ENCODE measurements around the gene PPP4R3C.
"Not testable (repeated sequence)": the region's sequence is repeated elsewhere in the genome, so short reads cannot be mapped to it uniquely, and the experiment has no call there.

Gene PPP4R3C

DNA sequence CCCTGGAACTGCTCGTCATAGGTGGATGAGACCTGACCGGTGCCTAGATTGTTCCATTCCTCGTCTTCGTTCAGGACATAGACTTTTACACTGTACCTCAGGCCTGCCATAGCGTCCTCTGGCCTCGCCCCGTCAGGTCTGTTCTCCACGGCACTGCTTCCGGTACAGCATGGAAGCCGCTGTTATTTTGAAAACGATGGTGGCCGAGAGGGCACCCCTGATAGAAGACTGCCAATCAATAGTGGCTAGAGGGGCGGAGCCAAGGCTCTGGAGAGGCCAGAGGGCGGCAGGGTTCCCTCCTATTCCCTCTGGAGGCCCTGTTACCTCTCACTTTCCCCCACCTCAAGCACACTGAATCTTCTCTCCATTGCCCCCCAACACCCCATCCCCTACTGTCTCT, at the start of gene PPP4R3C:
PPP4R3C (minus strand) TSS at position 155 of the 400 bp plus-strand sequence; CDS start at position 110, 45 bp downstream.
- Histone ChIP-seq H3K4me1 (ENCODE audit: low read length) (peaks cover 12% of the 10 kb centered on the region), H3K4me3 (ENCODE audit: low read length) (no peak within 1 kb of the TSS), H4K20me1 (ENCODE audit: insufficient read depth, low read length) (no peaks in the 10 kb centered on the region), H3K36me3 (replicated peaks; ENCODE audit: low read depth, low read length) (no peaks in the 10 kb centered on the region), H3K79me2 (ENCODE audit: low read length) (no peaks in the 10 kb centered on the region), H2AFZ (ENCODE audit: low read depth, low read length) (no peak within 1 kb of the TSS), H3K27me3 (ENCODE audit: low read depth, low read length) (no peaks in the 10 kb centered on the region), H3K4me2 (ENCODE audit: low read length) (no peak within 1 kb of the TSS), H3K9me3 (ENCODE audit: insufficient read depth, low read length) (no peaks in the 10 kb centered on the region), H3K9ac (ENCODE audit: low read length) (no peak within 1 kb of the TSS), H3K27ac (ENCODE audit: low read length) (no peak within 1 kb of the TSS)
- TF ChIP-seq, protein P1, sequence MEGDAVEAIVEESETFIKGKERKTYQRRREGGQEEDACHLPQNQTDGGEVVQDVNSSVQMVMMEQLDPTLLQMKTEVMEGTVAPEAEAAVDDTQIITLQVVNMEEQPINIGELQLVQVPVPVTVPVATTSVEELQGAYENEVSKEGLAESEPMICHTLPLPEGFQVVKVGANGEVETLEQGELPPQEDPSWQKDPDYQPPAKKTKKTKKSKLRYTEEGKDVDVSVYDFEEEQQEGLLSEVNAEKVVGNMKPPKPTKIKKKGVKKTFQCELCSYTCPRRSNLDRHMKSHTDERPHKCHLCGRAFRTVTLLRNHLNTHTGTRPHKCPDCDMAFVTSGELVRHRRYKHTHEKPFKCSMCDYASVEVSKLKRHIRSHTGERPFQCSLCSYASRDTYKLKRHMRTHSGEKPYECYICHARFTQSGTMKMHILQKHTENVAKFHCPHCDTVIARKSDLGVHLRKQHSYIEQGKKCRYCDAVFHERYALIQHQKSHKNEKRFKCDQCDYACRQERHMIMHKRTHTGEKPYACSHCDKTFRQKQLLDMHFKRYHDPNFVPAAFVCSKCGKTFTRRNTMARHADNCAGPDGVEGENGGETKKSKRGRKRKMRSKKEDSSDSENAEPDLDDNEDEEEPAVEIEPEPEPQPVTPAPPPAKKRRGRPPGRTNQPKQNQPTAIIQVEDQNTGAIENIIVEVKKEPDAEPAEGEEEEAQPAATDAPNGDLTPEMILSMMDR (IDR thresholded peaks at IDR 0.05; ENCODE audit: low read depth, low read length), result no peak
- TF ChIP-seq EZH2phosphoT487 (IDR thresholded peaks at IDR 0.05; ENCODE audit: low read depth), result no peak

DNA sequence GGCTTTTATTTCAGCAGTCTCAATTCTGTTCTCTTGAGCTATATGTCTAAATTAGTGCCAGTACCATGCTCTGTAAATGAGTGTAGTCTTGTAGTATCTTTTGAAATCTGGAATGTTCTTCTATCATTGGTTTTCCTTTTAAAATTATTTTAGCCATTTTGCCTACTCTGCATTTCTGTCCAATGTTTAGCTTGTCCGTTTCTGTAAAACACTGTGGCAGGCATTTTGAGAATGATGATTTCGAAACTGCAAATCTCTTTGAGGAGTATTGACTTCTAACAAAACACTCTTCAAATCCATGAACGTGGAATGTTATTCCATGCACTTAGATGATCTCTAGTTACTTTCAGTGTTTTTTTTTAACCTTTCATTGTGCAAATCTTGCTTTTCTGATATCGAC, 28.3 kb upstream of the PPP4R3C start:
- no peak overlapping the region for H3K27ac ChIP-seq (ENCODE audit: low read length)
- H3K4me1 ChIP-seq (ENCODE audit: low read length), result no peaks in the 10 kb centered on the region
- no peak overlapping the region for H3K4me3 ChIP-seq (ENCODE audit: low read length)
- H3K27me3 ChIP-seq (ENCODE audit: low read depth, low read length), result no peaks in the 10 kb centered on the region
- H3K36me3 ChIP-seq (replicated peaks; ENCODE audit: low read depth, low read length), result no peaks in the 10 kb centered on the region
- H3K9ac ChIP-seq (ENCODE audit: low read length), result no peak overlapping the region
- no peaks in the 10 kb centered on the region for H3K9me3 ChIP-seq (ENCODE audit: insufficient read depth, low read length)
- TF ChIP-seq, protein P1 (IDR thresholded peaks at IDR 0.05; ENCODE audit: low read depth, low read length), result no peak
- TF ChIP-seq EZH2phosphoT487 (IDR thresholded peaks at IDR 0.05; ENCODE audit: low read depth), result no peak
- H3K79me2 ChIP-seq (ENCODE audit: low read length), result no peaks in the 10 kb centered on the region
- H4K20me1 ChIP-seq (ENCODE audit: insufficient read depth, low read length), result no peaks in the 10 kb centered on the region
- H2AFZ ChIP-seq (ENCODE audit: low read depth, low read length), result no peak overlapping the region
- H3K4me2 ChIP-seq (ENCODE audit: low read length), result no peak overlapping the region

GRCh38 chrX:27466051-27466450, 2.9 kb upstream of the PPP4R3C start:
- TF ChIP-seq, protein P1 (IDR thresholded peaks at IDR 0.05; ENCODE audit: low read depth, low read length), result no peak
- TF ChIP-seq EZH2phosphoT487 (IDR thresholded peaks at IDR 0.05; ENCODE audit: low read depth), result no peak
- Histone ChIP-seq H2AFZ (ENCODE audit: low read depth, low read length) (no peak overlapping the region), H3K4me1 (ENCODE audit: low read length) (peaks cover 18% of the 10 kb centered on the region), H3K4me2 (ENCODE audit: low read length) (no peak overlapping the region; the same call in 1 of the 2 replicates), H3K79me2 (ENCODE audit: low read length) (no peaks in the 10 kb centered on the region), H3K9me3 (ENCODE audit: insufficient read depth, low read length) (no peaks in the 10 kb centered on the region), H3K36me3 (replicated peaks; ENCODE audit: low read depth, low read length) (no peaks in the 10 kb centered on the region), H3K27ac (ENCODE audit: low read length) (no peak overlapping the region), H3K4me3 (ENCODE audit: low read length) (no peak overlapping the region), H3K9ac (ENCODE audit: low read length) (no peak overlapping the region), H4K20me1 (ENCODE audit: insufficient read depth, low read length) (no peaks in the 10 kb centered on the region), H3K27me3 (ENCODE audit: low read depth, low read length) (no peaks in the 10 kb centered on the region)

GRCh38 chrX:27465036-27465435, 1.9 kb upstream of the PPP4R3C start:
- no peak overlapping the region for H3K4me2 ChIP-seq (ENCODE audit: low read length)
- no peak overlapping the region for H3K27ac ChIP-seq (ENCODE audit: low read length)
- TF ChIP-seq, protein P1 (IDR thresholded peaks at IDR 0.05; ENCODE audit: low read depth, low read length), result no peak
- no peak for TF ChIP-seq EZH2phosphoT487 (IDR thresholded peaks at IDR 0.05; ENCODE audit: low read depth)
- H3K27me3 ChIP-seq (ENCODE audit: low read depth, low read length), result no peaks in the 10 kb centered on the region
- no peaks in the 10 kb centered on the region for H3K79me2 ChIP-seq (ENCODE audit: low read length)
- no peak overlapping the region for H3K9ac ChIP-seq (ENCODE audit: low read length)
- H3K4me1 ChIP-seq (ENCODE audit: low read length), result peaks cover 18% of the 10 kb centered on the region
- H4K20me1 ChIP-seq (ENCODE audit: insufficient read depth, low read length), result no peaks in the 10 kb centered on the region
- no peak overlapping the region for H3K4me3 ChIP-seq (ENCODE audit: low read length)
- H2AFZ ChIP-seq (ENCODE audit: low read depth, low read length), result no peak overlapping the region
- no peaks in the 10 kb centered on the region for H3K36me3 ChIP-seq (replicated peaks; ENCODE audit: low read depth, low read length)
- H3K9me3 ChIP-seq (ENCODE audit: insufficient read depth, low read length), result no peaks in the 10 kb centered on the region

GRCh38 chrX:27459129-27459528, 4.0 kb downstream of the PPP4R3C start:
- H3K4me2 ChIP-seq (ENCODE audit: low read length); H2AFZ ChIP-seq (ENCODE audit: low read depth, low read length); H3K27me3 ChIP-seq (ENCODE audit: low read depth, low read length); H3K36me3 ChIP-seq (replicated peaks; ENCODE audit: low read depth, low read length); H3K4me1 ChIP-seq (ENCODE audit: low read length); H3K9ac ChIP-seq (ENCODE audit: low read length); H3K79me2 ChIP-seq (ENCODE audit: low read length); H3K9me3 ChIP-seq (ENCODE audit: insufficient read depth, low read length); H3K4me3 ChIP-seq (ENCODE audit: low read length); H4K20me1 ChIP-seq (ENCODE audit: insufficient read depth, low read length); H3K27ac ChIP-seq (ENCODE audit: low read length): not testable (repeated sequence)

DNA sequence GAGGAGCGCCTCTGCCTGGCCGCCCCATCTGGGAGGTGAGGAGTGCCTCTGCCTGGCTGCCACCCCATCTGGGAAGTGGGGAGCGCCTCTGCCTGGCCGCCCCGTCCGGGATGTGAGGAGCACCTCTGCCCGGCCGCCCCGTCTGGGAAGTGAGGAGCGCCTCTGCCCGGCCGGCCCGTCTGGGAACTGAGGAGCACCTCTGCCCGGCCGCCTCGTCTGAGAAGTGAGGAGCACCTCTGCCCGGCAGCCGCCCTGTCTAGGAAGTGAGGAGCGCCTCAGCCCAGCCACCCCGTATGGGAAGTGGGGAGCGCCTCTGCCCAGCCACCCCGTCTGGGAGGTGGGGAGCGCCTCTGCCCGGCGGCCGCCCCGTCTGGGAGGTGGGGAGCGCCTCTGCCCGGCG, 4.6 kb downstream of the PPP4R3C start:
- not testable (repeated sequence) for H3K9ac ChIP-seq (ENCODE audit: low read length); H3K4me2 ChIP-seq (ENCODE audit: low read length); H3K4me3 ChIP-seq (ENCODE audit: low read length); H3K27me3 ChIP-seq (ENCODE audit: low read depth, low read length); H3K36me3 ChIP-seq (replicated peaks; ENCODE audit: low read depth, low read length); H2AFZ ChIP-seq (ENCODE audit: low read depth, low read length); H3K9me3 ChIP-seq (ENCODE audit: insufficient read depth, low read length); H3K4me1 ChIP-seq (ENCODE audit: low read length); H4K20me1 ChIP-seq (ENCODE audit: insufficient read depth, low read length); H3K27ac ChIP-seq (ENCODE audit: low read length); H3K79me2 ChIP-seq (ENCODE audit: low read length)

All from OCI-LY3 (cell line).